Right forelimb (tissue), 1 donor: ENCODE measurements around the gene DGKQ.

Experiments
- DNase-seq: peaks from one replicate; pipeline ENCODE4 v3.0.0-alpha.2; 2018

The DGKQ gene

DNA sequence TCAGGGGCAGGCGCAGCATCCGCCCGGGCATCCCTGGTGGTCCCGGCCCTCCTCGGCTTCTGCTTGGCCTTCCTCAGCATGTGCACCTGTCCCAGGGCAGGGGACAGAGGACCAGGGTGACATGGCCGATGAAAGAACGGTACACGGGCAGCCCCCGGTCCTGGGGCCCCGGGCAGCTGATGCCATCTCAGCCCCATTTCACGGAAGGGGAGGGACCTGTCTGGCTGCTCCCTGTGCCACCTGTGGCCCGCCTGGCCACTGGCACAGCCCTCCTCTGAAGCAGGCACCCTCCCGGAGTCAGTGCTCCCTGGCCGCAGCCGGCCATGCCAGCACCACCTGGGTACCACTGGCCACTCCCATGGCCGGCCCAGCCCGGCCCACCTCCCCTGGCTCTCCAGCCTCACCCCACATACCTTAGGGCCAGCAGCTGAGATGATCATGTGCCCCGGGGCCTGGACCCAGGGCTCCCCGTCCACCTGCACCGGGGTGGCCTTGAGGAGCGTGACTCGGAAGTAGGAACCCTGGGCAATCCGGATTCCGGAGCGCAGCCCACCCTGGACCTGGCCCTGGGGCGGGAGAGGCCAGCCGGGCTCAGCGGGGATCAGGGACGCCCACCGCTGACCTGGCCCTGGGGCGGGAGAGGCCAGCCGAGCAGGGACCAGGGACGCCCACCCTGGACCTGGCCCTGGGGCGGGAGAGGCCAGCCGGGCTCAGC is 12.6 kb downstream of the DGKQ start:
- peak; percentile 41 for DNase-seq

DNA sequence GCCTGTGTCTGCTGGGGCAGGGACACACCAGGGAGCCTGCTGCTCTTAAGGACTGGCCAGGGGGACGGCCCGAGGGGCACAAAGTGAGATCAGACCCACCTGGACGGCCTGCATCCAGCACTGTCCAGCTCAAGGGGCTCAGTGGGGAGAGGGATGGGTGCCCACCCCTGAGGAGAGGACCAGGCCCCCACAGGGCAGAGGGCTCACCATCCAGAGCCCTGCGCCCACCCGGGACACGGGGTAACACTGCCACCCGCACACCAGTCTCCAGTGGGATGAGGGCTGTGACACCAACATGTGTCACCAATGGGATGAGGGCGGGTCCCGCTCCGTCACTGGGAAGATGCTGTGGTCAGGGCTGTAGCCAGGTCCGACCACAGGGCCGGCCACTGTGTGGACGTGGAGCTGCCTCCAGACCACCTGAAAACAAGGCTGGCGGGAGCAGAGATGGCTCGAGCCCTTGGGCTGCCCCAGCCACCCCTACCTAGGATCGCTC is 13.2 kb downstream of the DGKQ start:
- peak; percentile 44 for DNase-seq

DNA sequence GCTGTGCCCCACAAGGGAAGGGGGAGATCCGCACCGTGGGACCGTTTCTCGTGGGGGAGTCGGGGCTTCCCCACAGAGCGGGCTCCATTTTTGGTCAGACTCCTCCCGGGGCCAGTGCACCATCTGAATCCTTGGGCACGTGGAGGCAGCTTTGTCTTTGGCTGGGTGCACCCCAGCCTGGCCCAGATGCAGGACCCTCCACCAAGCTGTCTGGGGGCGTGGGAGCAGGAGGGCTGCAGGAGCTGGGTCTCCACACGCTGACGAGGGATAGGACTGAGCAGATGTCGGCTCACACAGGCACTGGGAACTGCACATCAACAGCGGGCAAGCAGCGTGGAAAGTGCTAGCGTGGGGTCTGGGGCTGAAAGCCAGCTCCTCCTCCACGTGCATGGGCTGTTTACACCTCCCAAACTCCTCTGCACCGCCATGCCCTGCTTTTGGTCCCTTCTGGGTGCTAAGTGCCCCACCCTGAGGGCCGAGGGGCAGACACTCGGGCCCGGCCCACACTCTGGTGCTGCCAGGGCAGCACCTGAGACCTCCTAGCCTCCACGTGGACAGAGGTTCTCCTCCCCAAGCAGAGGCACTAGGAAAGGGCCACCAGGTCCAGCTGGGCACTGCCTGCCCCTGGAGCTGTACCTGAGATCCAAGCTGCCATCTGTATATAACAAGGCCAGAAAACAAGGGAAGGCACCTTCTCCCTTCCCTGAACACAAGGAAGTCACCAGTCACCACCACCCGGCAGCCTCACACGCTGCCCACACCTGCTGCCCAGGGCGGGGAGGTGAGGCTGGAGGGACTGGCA is 13.8 kb downstream of the DGKQ start:
- peak; percentile 22 for DNase-seq

DNA sequence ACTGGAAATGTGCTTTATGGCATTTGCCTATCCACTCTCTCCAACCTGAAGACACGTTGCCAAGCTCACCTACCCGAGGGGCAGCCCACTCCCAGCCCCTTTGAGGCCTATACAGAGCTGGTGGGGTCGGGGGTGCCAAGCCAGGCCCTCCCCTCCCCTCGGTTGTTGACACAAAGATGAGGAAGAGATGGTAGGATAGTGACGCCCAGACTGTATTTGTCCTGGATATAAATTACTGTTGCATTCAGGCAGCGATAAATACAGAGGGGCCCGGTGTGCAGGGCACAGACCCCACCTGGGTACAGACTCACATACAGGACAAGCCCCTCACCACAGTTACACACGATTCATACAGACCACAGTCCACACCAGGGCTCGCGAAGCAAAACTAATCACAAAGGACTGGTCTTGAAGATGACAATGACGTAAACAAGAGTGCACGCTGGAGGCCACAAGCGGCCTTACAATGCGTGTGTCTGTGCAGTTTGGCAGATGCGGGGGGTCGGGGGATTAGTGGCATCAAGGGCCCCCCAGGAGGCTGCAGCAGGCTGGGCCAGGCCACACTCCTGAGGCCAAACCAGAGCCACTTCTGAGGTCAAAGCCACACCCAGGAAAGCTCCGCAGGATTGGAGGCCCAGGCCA is 14.6 kb downstream of the DGKQ start:
- no peak for DNase-seq

DNA sequence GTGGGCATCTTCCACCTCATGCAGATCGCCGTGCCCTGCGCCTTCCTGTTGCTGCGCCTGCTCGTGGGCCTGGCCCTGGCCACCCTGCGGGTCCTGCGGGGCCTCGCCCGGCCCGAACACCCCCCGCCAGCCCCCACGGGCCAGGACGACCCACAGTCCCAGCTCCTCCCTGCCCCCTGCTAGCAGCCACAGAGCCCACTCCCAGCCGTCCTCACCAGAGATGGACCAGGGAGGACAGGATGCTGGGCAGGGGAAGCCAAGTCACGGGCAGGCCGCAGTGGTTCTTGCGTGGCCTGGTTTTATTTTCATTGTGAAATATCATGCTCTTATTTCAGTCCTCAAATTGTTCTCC is 15.1 kb downstream of the DGKQ start:
- peak; percentile 39 for DNase-seq

DNA sequence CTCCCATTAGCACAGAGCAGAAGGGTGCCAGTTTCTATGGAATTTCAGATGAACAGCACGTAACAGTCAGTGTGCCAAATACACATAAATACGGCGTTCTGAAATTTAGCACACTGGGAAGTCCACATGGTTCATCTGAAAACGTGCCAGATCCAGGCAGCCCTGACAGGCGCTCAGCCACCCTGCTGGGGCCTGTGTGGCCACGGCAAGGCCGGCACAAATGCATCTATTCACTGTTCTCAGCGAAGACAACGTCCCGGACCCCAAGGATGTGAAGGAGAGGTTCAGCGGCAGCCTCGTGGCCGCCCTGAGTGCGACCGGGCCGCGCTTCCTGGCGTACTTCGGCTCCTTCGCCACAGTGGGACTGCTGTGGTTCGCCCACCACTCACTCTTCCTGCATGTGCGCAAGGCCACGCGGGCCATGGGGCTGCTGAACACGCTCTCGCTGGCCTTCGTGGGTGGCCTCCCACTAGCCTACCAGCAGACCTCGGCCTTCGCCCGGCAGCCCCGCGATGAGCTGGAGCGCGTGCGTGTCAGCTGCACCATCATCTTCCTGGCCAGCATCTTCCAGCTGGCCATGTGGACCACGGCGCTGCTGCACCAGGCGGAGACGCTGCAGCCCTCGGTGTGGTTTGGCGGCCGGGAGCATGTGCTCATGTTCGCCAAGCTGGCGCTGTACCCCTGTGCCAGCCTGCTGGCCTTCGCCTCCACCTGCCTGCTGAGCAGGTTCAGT is 15.6 kb downstream of the DGKQ start:
- peak; percentile 32 for DNase-seq

DNA sequence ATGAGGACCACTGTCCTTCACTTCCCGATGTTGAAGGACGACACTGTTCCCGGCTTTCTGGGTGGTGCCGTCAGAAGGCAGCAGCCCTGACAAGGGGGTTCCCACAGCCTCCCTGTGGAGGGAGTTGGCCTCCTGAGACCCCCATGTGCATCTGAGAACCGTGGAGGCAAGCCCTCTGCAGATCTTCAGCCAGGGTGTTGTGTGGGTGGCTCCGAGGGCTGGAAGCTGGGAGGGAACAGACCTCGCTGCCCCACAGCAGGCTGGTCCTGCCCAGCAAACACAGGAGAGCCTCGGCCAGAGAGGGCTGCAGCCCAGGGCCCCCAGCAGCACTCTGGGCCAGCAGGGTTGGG is 16.2 kb downstream of the DGKQ start:
- peak; percentile 23 for DNase-seq

DNA sequence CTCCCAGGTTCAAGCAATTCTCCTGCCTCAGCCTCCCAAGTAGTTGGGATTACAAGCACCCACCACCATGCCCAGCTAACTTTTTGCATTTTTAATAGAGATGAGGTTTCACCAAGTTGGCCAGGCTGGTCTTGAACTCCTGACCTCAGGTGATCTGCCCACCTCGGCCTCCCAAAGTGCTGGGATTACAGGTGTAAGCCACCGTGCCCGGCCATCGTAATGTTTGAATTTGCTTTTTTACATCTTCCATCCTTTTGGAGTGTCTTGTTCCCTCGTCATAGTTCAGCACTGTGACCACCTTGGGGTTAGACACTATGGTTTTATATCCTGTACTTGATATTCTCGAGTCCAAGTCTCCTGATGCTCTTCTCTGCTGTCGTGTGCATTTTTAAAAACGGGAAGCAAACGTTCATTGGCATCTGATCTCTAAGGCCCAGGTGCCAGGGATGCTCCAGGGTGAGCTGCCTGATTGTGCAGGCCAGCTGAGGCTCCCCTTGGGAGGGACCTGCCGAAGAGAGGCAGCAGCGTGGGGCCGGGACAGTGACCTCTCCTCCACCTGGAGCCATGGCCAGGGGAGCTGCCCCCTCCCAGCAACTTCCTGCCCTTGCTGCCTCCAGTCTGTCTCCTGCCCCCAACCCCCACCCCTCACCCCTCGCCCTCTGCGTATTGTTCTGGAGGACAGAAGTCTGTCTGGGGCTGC is 16.7 kb downstream of the DGKQ start:
- no peak for DNase-seq

DNA sequence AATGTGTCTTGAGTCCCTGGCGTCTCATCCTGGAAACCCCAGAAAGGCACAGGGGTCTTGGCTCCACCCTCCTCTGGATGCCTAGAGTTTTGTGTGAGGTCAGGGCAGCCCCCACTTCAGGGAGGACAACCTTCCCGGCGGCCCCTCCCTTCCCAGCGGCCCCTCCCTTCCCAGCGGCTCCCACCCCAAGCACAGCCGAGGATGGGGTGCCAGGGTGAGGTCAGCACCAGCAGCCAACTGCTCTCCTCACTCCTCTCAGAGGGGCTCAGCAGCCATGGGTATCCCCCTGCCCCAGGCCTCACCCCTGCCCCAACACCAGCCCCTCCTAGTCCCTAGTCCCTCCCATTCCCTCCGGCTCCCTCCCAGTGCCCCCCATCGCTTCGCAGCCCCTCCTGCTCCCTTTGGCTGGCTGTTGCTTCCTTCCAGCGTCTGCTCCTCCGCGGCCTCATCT is 17.4 kb downstream of the DGKQ start:
- DNase-seq: peak; percentile 21

DNA sequence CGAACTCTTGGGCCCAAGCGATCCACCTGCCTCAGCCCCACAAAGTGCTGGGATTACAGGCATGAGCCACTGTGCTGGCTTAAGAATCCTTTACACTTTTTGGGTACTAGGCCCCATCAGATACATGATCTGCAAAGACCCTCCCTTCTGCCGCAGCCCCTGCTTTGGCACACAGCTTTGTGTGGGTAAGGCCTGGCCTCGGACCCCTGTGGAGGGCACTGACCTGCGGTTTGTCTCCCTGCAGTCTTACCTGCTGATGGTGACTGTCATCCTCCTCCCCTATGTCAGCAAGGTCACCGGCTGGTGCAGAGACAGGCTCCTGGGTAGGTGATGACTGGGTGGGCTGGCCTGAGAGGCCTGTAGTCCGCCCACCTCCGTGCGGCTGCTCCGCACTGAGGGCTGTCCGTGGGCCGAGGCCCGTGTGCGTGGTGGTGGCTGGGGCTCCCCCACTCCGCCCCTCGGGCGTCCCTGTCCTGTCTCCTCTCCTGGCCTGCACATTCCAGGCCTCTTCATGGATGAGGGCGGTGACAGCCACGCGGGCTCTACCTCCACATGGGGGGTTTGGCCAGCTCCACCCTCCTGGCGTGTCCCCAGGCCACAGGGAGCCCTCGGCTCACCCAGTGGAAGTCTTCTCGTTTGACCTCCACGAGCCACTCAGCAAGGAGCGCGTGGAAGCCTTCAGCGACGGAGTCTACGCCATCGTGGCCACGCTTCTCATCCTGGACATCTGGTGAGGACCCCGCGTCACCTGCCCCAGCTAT is 18.0 kb downstream of the DGKQ start:
- peak; percentile 37 for DNase-seq

DNA sequence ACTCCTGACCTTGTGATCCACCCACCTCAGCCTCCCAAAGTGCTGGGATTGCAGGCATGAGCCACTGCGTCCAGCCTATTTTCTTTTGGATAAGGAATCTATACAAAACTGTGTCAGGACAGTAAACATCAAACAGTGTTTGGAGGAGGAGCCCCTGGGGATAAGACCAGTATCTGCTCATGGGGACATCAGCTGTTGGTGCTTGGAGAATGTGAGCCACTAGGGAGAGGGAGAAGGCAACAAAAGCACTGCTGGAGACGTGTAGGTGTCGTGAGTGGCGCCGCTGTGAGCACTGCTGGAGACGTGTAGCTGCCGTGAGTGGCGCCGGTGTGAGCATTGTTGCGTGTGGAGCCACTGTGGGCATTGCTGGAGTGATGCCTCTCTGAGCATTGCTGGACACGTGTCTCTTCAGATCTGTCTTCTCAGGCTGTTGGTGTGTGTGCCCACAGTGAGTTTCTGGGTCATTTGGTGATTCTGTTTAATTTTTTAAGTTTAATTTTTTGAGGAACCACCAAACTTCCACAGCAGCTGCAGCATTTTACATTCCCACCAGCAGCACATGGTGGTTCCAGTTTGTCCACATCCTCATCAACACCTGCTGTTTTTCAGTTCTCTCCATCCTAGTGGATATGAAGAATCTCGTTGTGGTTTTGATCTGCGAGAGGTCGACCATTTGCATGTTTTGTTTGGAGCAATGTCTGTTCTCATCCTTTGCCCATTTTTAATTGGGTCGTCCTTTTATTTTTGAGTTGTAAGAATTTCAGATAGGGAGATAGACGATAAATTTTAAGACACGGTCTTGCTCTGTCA is 19.0 kb downstream of the DGKQ start:
- DNase-seq: peak; percentile 37

DNA sequence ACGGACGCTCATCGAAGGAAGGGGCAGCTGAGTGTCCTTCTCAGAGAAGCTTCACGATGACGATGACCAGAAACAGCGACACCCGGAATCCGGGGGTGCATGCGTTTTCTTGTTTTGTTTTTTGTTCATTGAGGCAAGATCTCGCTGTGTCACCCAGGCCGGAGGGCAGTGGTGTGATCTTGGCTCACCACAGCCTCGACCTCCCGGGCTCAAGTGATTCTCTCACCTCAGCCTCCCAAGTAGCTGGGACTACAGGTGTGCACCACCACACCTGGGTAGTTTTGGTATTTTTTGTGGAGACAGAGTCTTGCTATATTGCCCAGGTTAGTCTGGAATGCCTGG is 19.8 kb downstream of the DGKQ start:
- DNase-seq: no peak

DNA sequence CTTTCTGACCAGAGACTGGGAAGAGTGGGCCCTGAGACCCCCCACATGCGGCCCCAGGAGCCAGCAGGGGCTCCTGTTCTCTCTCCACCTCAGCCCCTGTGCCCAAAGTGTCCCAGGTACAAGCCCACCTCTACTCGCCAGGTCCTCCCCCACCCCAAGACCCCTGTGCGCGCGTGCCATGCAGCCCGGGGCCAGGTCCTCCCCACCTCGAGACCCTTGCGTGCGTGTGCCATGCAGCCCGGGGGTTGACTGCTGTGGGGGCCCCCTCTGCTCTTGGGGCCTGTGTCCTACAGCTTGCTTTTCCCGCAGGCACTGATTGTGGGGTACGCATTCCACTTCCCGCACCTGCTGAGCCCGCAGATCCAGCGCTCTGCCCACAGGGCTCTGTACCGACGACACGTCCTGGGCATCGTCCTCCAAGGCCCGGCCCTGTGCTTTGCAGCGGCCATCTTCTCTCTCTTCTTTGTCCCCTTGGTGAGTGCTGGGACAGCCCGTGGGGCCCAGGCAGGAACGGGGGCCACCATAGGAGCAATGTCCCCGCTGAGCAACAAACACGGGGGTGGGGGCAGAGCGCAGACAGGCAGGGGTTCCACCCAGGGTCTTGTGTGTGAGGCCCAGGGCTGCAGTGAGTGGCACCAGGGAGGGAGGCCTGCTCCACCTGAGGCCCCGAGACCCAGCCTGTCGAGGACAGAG is 20.3 kb downstream of the DGKQ start:
- peak; percentile 20 for DNase-seq

DNA sequence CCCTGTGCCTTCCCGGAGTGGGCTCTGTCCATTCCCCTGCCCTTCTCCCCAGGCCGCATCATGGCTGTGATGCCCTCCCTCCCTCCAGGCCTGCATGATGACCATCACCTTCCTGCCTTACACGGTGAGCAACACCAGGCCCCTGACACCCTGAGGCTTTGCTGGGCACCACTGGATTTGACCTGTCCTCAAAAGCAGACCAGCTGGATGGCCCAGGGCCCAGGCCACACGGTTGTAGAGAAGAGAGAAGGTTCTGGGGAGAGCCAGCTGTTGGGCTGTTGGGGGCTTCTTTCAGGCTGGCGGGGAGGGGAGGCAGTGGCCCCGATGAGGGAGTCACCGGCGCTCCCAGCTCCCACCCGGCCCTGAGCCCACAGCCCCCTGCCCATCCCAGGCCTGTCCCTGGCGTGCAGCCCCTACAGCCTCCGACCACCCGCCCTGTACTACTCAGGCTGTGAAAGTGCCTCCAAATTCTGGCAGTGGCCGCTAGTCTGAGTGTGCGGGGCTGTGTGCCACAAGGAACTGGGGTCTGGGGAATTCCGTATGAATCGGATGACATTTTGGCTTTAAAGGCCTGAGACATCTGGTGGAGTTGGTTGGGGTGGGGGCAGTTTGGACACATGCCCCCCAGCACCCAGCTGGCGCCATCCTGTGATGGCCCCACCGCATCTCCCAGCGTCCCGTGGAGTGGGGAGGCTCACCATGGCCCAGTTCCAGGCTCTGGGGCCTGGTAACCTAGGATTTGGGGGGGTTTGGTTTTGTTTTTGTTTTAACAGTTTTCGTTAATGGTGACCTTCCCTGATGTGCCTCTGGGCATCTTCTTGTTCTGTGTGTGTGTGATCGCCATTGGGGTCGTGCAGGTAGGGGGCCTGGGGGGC is 21.5 kb downstream of the DGKQ start:
- peak; percentile 41 for DNase-seq

DNA sequence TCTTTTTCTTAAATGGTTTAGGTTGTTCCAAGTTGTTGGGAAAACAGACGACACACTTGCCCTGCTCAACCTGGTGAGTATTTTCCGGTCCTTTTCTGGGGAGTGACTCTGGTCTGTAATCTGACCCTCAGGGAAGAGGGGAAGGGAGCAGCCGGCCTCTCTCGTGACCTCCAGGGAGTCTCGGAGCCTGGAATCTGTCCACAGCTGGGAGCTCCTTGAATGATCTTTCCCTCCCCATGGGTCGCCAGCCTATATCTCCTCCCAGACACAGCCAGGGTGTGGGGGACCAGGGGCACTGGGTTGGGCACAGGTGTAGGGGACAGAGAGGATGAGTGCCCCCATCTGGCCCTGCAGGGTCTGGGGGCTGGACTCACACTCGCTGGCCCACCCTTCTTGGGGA is 22.2 kb downstream of the DGKQ start:
- DNase-seq: peak; percentile 17

DNA sequence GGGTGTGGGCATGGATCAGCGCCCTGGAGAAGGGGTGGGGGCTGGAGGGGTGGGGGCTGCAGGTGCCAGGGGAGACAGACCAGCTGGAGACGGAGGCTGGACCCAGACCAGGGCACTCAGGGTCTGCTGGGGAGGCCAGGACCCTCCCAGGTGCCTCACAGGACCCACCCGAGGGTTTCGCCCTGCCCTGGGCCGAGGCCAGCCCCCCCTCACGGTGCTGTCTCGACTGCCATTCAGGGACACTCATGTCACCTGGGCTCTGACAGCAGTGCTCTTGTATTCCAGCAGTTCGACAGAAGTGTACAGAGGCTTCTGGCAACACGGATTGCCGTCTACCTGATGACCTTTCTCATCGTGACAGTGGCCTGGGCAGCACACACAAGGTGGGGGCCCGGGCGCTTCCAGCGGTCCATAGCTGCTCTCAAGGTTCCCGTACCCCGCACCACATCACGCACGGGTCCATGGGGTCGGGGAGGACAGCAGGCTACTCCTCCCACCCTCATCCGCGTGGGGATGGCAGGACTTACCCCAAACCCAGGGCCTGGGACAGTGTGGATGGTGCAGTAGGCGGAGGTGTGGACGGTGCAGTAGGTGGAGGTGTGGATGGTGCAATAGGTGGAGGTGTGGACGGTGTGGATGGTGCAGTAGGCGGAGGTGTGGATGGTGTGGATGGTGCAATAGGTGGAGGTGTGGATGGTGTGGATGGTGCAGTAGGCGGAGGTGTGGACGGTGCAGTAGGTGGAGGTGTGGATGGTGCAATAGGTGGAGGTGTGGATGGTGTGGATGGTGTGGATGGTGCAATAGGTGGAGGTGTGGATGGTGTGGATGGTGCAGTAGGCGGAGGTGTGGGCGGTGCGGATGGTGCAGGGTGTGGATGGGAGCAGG is 23.0 kb downstream of the DGKQ start:
- DNase-seq: peak; percentile 35

DNA sequence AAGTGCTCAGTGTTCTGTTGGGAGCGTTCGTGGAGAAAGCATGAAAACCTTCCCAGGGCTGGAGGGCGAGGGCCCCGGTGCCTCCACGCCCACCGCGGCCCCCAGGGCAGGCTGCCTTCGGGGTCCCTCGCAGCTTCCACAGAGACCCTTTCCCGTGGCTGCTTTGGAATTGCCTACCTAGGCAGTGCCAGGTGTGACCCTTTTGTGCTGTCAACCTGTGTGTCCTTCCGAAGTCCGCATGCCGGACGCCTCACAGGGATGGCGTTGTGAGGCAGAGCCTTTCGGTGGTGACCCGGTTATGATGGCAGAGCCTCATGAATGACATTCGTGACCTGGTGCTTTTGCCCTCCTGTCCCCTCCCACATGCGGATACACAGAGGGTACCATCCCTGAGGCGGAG is 23.7 kb downstream of the DGKQ start:
- peak; percentile 33 for DNase-seq

DNA sequence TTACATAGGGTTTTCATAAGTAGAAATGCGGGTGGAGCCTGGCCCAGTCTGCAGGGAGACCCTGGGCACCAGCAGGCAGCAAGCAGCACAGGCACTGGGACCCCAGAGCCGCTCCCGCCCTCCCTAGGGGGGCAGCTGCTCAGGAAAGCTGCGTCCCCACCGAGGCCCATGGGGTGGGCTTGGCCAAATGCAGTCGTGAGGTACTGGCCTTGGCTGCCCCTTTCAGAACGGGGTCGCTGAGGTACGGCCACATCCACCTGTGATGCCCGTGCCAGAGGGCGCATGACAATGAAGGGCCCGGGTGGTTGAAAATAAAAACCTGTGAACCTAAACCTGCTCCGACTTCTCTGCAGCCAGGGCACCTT is 24.5 kb downstream of the DGKQ start:
- DNase-seq: peak; percentile 27
